Measurements from ENCODE around the gene SPATS2L.

Gene SPATS2L

DNA sequence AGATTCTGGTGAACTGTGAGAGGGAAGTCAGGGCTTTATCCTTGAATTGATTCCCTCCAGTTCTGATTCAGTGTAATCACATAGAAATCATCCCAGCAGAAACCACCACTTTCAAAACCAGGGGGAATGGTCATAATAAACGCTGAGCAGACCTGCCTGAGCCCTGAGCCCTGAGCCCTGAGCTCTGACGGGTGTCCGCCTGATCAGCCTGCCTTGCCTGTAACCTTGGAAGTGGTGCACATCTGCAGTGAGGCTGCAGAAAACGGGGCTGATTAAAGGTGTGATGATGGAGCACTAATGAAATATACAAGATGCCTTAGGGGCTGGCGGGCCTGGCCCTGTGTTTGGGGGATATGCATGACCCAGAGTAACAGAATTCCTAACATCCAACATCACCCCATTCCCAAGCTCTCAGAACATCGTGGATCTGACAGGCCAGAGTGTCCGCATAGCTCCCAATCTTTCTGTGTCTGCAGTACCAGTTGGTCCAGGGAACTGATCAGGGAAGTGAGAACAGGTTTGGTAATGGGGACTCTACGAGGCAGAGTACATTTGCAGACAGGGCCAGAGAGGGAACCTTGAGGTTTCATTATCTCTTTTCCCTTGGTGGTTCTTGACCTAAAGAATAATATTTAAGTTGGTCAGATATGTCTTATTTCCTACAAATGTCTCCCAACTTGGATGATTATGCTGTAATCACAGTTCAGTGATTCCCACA is 165.6 kb downstream of the SPATS2L start:
- DNase-seq: no peak

DNA sequence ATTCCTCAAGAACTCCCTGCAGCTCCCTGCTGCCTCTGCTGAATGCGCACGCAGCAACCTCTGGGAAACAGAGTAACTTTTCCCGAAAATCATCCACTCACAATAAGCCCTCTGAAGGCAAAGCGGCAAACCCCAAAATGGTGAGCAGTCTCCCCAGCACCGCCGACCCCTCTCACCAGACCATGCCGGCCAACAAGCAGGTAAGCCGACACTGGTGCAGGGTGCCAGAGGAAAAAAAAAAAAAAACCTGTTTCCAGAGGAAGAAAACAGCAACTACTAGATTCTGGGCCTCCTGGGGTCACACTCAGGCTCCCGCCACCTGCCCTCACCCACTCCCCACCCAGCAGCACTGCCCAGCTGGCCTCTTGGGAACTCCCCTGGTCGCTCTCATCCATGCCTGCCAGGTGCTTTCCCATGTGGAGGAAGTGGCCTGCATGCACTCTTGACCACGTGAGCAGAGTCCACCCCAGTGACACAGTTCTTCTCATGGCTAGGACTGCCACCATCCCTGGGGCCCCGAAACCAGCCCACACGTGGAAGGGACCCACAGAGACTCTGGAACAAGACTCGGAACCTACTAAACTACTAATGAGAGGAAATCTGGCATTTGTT is 166.5 kb downstream of the SPATS2L start:
- no peak for DNase-seq

- DNase-seq: no peak
Measured at GRCh38 chr2:200475795-200476194, 169.3 kb downstream of the SPATS2L start.

GRCh38 chr2:200476836-200477235 is 170.3 kb downstream of the SPATS2L start:
- no peak for DNase-seq

- DNase-seq: no peak
Measured at GRCh38 chr2:200477667-200478131, 171.2 kb downstream of the SPATS2L start.

GRCh38 chr2:200479692-200480265 is 173.3 kb downstream of the SPATS2L start:
- no peak for DNase-seq

- DNase-seq: no peak
Measured at GRCh38 chr2:200482194-200482593, 175.7 kb downstream of the SPATS2L start.

DNA sequence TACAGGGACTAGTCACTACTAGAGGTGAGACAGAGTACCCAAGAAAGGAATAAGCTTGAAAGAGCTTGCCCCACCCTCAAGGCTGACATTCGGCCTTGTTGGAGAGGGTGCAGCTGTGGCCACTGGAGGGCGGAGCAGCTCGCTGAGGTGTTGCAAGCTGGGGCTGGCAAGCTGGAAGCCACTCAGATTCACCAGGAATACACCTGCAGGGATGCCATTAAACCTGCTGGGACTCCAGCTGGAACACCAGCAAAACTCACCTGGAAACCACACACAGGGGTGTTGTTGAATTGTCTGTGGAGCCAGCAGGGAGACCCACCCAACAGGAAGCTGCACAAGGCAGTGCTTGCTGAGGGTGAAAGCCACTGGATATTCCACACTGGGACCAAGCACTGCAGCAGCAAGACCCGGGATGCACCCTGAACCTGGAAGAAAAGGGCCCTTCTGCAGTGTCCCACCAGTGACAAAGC is 177.3 kb downstream of the SPATS2L start:
- peak in 1 of 2 experiments; percentile 50 for DNase-seq

DNA sequence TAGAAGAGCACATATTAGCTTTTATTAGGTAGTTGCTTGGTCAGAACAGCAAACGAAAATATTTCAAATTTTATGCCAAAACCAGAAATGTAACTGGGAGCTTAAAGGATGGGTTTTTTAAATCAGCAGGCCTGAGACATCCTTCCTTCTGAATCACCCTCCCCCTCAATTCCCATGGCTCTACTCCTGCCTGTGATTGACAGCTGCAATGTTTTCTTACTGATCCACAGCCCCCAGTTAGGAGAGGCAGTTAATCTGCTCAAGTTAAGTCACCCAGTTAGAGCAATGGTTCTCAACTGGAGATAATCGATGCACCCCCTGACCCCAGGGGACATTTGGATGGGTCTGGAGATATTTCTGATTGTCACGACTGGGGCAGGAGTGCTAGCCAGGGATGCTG is 178.4 kb downstream of the SPATS2L start:
- DNase-seq: no peak

DNA sequence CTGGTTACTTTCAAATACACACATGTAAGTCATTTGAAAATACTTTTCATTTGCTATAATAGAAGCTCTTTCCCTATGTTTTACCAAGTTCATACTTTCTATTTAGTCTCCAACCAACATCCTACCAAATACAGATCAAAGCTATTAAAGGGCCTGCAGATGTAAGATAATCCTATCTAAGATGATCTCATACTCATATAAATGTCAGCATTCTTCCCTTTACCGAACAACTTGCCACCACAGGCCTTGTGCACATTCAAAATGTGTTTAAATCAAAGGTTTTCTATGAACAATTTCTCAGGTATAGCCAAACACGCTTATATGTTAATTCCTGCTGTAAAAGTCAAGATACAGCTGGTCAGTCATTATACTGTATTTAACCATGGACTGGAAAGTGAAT is 180.0 kb downstream of the SPATS2L start:
- DNase-seq: no peak

GRCh38 chr2:200488169-200488568 is 181.7 kb downstream of the SPATS2L start:
- DNase-seq: no peak

DNA sequence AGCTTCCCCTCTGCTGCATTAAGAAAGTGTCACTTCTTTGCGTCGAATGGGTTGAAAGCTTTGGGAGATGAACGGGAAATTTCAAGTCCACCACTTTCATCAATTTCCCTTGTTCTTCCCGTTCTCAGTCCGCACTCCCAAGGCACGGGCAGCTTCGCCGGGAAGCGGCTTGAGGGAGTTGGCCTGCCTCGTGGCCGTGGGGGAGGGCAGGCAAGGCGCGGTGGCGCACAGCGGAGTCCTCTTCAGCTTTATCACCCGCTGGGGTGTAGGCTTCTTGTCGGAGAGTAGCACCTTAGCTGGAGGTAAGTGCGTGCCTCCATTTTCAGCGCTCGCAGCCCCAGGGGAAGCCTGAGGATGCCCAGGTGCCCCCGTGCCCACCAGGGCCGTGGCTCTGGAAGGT is 183.5 kb downstream of the SPATS2L start:
- DNase-seq: no peak

- no peak for DNase-seq
Measured at GRCh38 chr2:200492656-200493055, 186.2 kb downstream of the SPATS2L start.

DNA sequence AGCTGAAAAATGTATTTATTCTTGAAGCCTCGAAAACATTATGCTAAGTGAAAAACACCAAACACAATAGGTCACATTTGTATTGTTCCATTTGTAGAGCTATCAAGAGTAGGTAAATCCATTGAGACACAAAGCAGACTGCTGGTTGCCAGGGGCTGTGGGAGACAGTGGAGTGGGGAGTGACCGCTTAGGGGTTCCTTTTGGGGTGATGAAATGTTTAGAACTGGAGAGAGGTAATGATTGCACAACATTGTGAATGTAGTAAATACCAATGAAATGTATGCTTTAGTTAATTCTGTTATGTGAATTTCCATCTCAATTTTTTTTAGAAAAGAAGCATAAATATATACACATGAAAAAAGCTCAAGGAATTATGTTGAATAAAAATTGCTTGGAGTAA is 187.6 kb downstream of the SPATS2L start:
- no peak for DNase-seq

GRCh38 chr2:200496696-200497095 is 190.2 kb downstream of the SPATS2L start:
- no peak for DNase-seq

DNA sequence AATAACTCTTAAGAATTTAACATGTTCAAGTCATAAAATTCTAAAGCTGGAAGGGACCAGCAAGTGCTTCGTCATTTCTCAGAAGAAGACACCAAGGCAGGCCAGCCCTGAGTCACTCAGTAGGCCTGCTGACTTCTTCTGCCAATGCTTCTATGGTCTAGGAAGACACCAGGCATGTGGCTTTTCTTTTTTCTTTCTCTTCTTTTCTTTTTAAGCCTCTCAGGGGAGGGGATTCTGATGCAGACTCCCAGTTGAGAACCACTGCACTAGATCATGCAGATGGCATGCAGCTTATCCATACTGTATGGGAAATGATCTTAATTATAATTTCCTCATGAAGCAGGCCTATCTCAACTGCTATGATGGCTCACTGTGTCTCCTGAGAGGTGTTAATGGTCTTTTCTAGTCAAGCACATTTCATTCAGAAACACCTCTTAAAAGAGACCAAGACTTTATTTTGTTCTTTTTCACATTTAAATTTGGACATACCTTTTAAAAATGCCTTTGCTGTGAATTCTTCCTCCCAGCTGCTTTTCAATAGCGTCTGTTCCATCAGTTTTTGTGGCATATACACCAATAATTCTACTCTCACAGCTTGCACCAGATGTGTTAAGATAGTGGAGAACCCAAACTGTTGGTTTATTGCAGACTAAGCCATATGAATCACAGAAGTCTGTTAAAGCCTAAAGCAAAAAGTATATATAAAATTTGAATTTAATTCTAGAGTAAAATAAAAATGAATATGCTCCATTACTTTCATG is 192.1 kb downstream of the SPATS2L start:
- DNase-seq: no peak

- no peak for DNase-seq
Measured at GRCh38 chr2:200502196-200502595, 195.7 kb downstream of the SPATS2L start.

GRCh38 chr2:200506679-200507078 is 200.2 kb downstream of the SPATS2L start:
- DNase-seq: no peak

DNA sequence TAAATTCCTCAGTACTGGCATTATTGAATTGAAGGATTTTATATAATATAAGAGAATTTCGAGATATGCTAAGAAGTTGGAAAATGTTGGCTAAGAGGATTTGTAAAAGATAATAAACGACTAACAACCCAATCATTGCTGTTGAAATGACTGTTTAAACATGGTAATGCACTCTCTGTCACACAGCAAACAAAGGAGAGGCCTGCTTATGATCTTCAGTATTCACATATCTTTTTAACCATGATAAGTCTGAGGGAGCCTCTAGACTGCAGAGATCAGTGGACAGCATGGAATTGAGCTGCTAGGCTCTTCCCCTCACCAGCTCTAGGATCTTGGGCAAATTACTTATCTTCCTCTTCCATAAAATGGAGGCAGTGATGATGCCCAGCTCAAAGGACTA is 200.7 kb downstream of the SPATS2L start:
- no peak for DNase-seq

DNA sequence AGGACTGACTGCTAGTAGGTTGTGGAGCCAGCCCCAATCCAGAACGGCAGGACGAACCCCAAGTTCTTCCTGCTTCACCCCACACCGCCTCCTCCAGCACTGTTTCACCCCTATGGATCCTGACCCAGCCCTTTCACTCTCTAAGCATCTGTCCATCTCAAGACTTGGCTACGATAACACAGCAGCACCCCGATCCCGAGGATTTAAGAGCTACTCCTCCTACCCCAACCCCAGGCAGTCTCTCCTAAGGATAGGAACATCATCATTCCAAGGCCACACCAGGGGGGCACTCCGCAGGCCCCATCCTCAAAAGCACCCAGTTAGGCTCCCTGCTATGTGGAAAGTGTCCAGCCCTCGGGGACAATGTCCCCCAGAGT is 202.7 kb downstream of the SPATS2L start:
- DNase-seq: peak in 1 of 2 experiments; percentile 6

DNA sequence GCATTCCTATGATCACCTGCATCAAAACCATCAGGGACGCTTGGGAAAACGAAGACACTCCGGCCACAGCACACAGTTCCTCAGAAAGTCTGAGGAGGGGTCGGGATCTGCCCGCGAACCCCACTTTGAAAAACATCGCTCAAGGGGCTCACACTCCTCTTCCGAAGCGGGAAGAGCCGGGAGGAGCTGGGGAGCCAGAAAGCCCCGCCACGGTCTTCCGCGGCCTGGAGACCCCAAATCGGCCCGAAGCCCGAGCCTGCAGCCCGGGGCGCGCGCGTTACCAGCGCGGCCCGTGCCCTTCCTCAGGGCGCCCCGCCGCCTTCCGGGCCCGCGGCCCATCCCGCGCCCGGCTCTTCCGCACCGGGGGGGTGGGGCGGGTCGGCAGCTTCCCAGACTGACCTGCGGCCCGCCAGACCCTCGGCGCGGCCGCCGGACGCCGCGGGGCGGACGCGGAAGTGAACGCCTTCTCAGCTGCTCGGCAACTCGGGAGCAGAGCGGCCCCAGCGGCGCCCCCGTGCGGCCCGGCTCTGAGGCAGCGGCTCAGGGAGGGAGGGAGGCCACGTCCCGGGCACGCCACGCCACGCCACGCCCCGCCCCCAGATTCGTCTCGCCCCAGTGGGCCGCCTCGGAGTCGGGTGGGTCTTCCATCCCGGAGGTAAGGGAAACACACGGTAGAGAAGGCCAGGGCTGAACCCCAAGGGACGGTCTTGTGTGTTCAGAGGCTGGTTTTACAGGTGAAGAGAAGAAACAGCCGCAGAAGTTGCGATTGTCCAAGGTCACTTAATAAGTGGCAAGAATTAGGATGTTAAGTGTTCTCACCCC is 203.3 kb downstream of the SPATS2L start, which contains the start of gene KCTD18:
Gene KCTD18, minus strand, starts transcription at position 457 of the 822 bp plus-strand sequence. CDS start 3,052 bp downstream, outside the sequence.
- DNase-seq: peak; percentile 64 to 78

DNA sequence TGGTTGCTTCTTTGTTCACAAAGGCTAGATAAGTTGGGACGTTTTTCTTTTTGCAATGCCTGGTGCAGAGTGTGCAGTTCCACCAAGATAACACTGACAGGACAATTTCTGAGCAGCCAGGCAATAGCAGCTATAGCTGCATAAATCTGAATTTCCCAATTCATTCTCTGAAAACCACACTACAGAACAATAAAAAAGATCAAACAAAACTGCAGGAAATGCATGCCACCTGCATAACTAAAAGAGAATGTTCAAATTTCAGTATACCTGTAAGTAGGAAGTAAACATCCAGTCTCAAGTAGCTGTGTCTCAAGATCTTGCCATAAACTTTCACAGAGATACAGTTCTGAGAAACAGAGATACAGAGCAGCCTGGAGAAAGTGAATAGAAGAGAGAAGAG is 208.7 kb downstream of the SPATS2L start:
- no peak for DNase-seq
